ENCODE results near the gene GAPT. TPM values are rescaled to one million over a fixed set of nuclear protein-coding genes. Genes with fewer than 3 reads are reported as not detected.

Gene GAPT
- polyA plus RNA-seq, 1 of the 3 experiments (the other 2 are of a cell fraction), result not detected

- WGBS (ENCODE audit: low lambda C conversion rate), result 38% methylated on average over 3 of the region's 3 CpGs
- no peaks in the 10 kb centered on the region for H3K79me2 ChIP-seq (ENCODE audit: insufficient read depth)
- TF ChIP-seq CTCF (IDR thresholded peaks at IDR 0.05) (peak; percentile 34; the same call in 1 of the 2 replicates), FOSL2 (IDR thresholded peaks at IDR 0.05; ENCODE audit: borderline replicate concordance, low read depth) (no peak)
- no peaks in the 10 kb centered on the region for H3F3A ChIP-seq (replicated peaks; ENCODE audit: insufficient read depth)
- H3K36me3 ChIP-seq (replicated peaks in 1 of 2; ENCODE audit: control insufficient read depth in 1 of 2, insufficient read depth in 2 of 2, low read length in 1 of 2), result no peaks in the 10 kb centered on the region
- no peak for DNase-seq
- no peaks in the 10 kb centered on the region for H3K9me3 ChIP-seq
- H2AFZ ChIP-seq (ENCODE audit: low read depth), result no peak overlapping the region
- no peak overlapping the region for H3K4me2 ChIP-seq
- no peaks in the 10 kb centered on the region for H3K9me2 ChIP-seq
- H3K4me1 ChIP-seq (ENCODE audit: control insufficient read depth in 1 of 2, insufficient read depth in 2 of 2, low read depth in 1 of 2, low read length in 1 of 2), result no peaks in the 10 kb centered on the region; a peak in 1 of 4 replicates
- H3K27me3 ChIP-seq (ENCODE audit: insufficient read depth), result no peaks in the 10 kb centered on the region
- no peak overlapping the region for H3K9ac ChIP-seq
- no peak overlapping the region for H3K27ac ChIP-seq (ENCODE audit: low read depth in 2 of 2, low read length in 1 of 2)
- ChIA-PET CTCF (interaction anchor here (0.9 to 6.3 kb wide), 9 partner anchors 10 to 884 kb away, joined by 3 to 100 read pairs (median 4); no protein-coding TSS in a partner anchor), POLR2A (no interaction called here)
- H4K20me1 ChIP-seq (ENCODE audit: insufficient read depth), result no peaks in the 10 kb centered on the region
- no peak overlapping the region for H3K4me3 ChIP-seq (ENCODE audit: low read depth in 2 of 2, low read length in 1 of 2)
Measured at GRCh38 chr5:58496488-58496887, 5.3 kb downstream of the GAPT start.

- Histone ChIP-seq H3K9me2 (no peaks in the 10 kb centered on the region), H3K27me3 (ENCODE audit: insufficient read depth) (no peaks in the 10 kb centered on the region), H3K27ac (ENCODE audit: low read depth in 2 of 2, low read length in 1 of 2) (no peak overlapping the region), H3K9ac (no peak overlapping the region), H2AFZ (ENCODE audit: low read depth) (no peak overlapping the region), H4K20me1 (ENCODE audit: insufficient read depth) (no peaks in the 10 kb centered on the region), H3K36me3 (replicated peaks in 1 of 2; ENCODE audit: control insufficient read depth in 1 of 2, insufficient read depth in 2 of 2, low read length in 1 of 2) (no peaks in the 10 kb centered on the region), H3K4me2 (no peak overlapping the region), H3K4me3 (ENCODE audit: low read depth in 2 of 2, low read length in 1 of 2) (no peak overlapping the region), H3F3A (replicated peaks; ENCODE audit: insufficient read depth) (no peaks in the 10 kb centered on the region), H3K79me2 (ENCODE audit: insufficient read depth) (no peaks in the 10 kb centered on the region), H3K4me1 (ENCODE audit: control insufficient read depth in 1 of 2, insufficient read depth in 2 of 2, low read depth in 1 of 2, low read length in 1 of 2) (no peaks in the 10 kb centered on the region; a peak in 1 of 4 replicates), H3K9me3 (no peaks in the 10 kb centered on the region)
- no peak for DNase-seq
- ChIA-PET POLR2A (no interaction called here), CTCF (interaction anchor here (0.6 to 6.3 kb wide), 12 partner anchors 8 to 380 kb away, joined by 3 to 100 read pairs (median 5); no protein-coding TSS in a partner anchor)
- no peak for TF ChIP-seq NRF1 (IDR thresholded peaks at IDR 0.05; ENCODE audit: low read depth, low read length)
- no peak for TF ChIP-seq EZH2phosphoT487 (IDR thresholded peaks at IDR 0.05; ENCODE audit: borderline replicate concordance, low read depth)
- TF ChIP-seq SMC3 (IDR thresholded peaks at IDR 0.05; ENCODE audit: low read depth, low read length), result no peak
- WGBS (ENCODE audit: low lambda C conversion rate), result 46% methylated on average over 5 of the region's 5 CpGs
Measured at GRCh38 chr5:58497386-58497785, 6.2 kb downstream of the GAPT start.

DNA sequence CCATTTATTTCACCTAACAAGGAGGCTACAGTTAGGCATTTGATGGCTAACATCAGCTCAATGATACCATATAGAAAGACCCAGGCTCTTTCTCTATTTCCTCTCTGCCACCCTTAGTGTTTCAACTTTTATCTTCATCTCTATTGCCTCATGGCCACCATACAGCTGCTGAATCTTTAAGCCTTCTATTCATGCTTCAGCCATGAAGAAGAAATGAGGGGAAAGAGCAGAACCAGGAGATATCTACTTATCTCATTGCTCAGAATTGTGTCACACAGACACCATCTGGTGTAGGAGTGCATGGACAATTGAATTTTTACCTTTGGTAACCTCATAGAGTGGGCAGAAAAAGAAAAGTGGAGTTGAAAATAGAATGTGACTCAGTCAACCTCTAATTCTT, 6.7 kb downstream of the GAPT start:
- Histone ChIP-seq H4K20me1 (ENCODE audit: insufficient read depth) (no peaks in the 10 kb centered on the region), H3K9me2 (no peaks in the 10 kb centered on the region), H3K36me3 (replicated peaks in 1 of 2; ENCODE audit: control insufficient read depth in 1 of 2, insufficient read depth in 2 of 2, low read length in 1 of 2) (no peaks in the 10 kb centered on the region), H3K9ac (no peak overlapping the region), H3K4me1 (ENCODE audit: control insufficient read depth in 1 of 2, insufficient read depth in 2 of 2, low read depth in 1 of 2, low read length in 1 of 2) (no peaks in the 10 kb centered on the region; a peak in 1 of 4 replicates), H3K4me2 (no peak overlapping the region), H2AFZ (ENCODE audit: low read depth) (no peak overlapping the region), H3K79me2 (ENCODE audit: insufficient read depth) (no peaks in the 10 kb centered on the region), H3K9me3 (no peaks in the 10 kb centered on the region), H3K27ac (ENCODE audit: low read depth in 2 of 2, low read length in 1 of 2) (no peak overlapping the region), H3K27me3 (ENCODE audit: insufficient read depth) (no peaks in the 10 kb centered on the region), H3F3A (replicated peaks; ENCODE audit: insufficient read depth) (no peaks in the 10 kb centered on the region), H3K4me3 (ENCODE audit: low read depth in 2 of 2, low read length in 1 of 2) (no peak overlapping the region)
- TF ChIP-seq GATA2 (CRISPR knock-in tag; IDR thresholded peaks at IDR 0.05), result no peak
- no peak for TF ChIP-seq ZBTB33 (IDR thresholded peaks at IDR 0.05; ENCODE audit: borderline replicate concordance, low read depth)
- no peak for TF ChIP-seq FOXM1 (IDR thresholded peaks at IDR 0.05; ENCODE audit: low read depth)
- TF ChIP-seq, protein P1, sequence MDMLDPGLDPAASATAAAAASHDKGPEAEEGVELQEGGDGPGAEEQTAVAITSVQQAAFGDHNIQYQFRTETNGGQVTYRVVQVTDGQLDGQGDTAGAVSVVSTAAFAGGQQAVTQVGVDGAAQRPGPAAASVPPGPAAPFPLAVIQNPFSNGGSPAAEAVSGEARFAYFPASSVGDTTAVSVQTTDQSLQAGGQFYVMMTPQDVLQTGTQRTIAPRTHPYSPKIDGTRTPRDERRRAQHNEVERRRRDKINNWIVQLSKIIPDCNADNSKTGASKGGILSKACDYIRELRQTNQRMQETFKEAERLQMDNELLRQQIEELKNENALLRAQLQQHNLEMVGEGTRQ (IDR thresholded peaks at IDR 0.05; ENCODE audit: borderline replicate concordance, low read depth, low read length), result no peak
- TF ChIP-seq USF1 (IDR thresholded peaks at IDR 0.05; ENCODE audit: borderline replicate concordance, low read depth), result no peak
- TF ChIP-seq CHD2 (IDR thresholded peaks at IDR 0.05; ENCODE audit: low read length, partially characterized antibody), result no peak
- no peak for TF ChIP-seq RXRA (IDR thresholded peaks at IDR 0.05; ENCODE audit: borderline replicate concordance, low read depth)
- POLR2A ChIA-PET, result no interaction called here
- DNase-seq, result no peak
- CTCF ChIA-PET, result interaction anchor here (0.6 to 6.3 kb wide), 19 partner anchors 9 to 379 kb away, joined by 3 to 100 read pairs (median 5); no protein-coding TSS in a partner anchor

Data from SK-N-SH (cell line).